CD4-positive, alpha-beta T cell treated with Interleukin-6 for 4 hours (primary cell): ENCODE measurements around the gene EFCC1.
A peak's percentile ranks its signal among the peaks of the same experiment; 100 is the strongest.

Experiments
- DNase-seq: peaks from one replicate; pipeline ENCODE4 v3.0.0-alpha.2; 2020; ENCODE audit warnings: mixed read lengths

Gene EFCC1, protein sequence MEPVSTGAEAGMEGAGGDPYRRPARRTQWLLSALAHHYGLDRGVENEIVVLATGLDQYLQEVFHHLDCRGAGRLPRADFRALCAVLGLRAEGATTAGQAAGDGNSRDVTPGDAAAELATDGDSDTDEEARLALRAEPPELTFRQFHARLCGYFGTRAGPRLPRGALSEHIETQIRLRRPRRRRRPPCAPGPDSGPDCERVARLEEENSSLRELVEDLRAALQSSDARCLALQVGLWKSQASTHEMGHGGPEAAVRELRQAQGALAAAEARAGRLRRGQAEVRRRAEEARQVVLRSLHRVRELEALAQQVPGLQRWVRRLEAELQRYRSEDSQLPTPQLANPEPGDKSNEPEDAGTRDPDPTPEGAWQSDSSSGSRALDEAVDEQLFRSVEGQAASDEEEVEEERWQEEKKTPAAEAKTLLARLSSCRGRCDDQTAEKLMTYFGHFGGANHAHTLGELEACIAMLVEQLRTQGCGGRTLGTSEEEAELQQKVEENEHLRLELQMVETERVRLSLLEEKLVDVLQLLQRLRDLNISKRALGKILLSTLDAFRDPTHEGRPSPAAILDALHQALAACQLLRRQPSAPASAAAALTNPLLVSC

DNA sequence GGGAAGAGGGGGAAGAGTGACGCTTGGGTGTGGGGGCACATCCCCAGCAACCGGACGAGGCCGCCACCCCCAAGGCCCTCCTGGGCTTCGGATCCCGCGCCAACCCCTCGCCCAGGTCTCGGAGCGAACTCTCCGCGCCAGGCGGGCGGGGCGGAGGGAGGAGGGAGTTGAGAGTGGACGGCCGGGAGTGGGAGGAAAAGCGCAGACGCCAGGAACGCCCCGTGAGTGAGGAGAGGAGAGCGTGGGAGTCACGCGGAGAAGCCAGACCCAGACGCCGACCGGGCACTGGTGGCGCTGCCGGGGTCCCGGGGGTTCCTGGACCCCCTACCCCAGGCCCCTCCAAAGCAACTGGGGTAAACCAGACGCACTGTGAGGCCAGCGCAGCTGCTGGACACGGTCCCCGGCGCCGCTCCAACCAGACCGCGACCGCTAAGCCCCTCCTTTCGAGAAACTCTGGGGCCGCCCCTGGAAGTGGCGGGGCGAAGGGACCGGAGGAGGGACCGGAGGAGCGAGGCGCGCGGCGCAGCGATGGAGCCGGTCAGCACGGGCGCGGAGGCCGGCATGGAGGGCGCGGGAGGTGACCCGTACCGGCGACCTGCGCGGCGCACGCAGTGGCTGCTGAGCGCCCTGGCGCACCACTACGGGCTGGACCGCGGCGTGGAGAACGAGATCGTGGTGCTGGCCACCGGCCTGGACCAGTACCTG is at the start of gene EFCC1:
Gene EFCC1 (plus strand): TSS at position 204 of the 705 bp plus-strand sequence. CDS start 325 bp downstream, at position 529.
- no peak for DNase-seq

DNA sequence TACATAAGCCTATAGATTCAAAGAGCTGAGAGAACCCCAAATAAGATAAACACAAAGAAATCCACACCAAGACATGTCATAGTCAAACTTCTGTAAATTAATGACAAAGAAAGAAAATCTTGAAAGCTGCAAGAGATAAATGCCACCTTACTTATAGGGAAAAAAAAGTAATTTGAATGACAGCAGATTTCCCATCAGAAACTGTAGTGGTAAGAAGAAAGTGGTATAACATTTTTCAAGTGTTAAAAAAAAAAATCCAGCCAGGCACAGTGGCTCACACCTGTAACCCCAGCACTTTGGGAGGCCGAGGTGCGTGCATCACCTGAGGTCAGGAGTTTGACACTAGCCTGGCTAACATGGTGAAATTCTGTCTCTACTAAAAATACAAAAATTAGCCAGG is 44.7 kb upstream of the EFCC1 start:
- no peak for DNase-seq

DNA sequence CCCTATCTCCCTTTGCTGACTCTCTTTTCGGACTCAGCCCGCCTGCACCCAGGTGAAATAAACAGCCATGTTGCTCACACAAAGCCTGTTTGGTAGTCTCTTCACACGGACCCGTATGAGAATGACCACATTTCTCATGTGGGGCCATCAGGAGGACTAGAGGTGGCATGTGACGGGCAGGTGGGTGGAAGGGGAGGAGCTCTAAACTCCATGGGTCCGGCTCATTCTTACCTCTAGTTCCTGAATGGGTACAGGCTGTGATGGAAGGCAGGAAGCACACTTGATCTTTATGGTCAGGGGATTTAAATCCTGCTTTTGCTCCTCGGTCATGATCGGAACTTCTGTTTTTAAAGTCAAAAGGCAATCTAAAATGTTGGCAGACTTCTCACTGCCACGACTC is 35.8 kb upstream of the EFCC1 start:
- no peak for DNase-seq

DNA sequence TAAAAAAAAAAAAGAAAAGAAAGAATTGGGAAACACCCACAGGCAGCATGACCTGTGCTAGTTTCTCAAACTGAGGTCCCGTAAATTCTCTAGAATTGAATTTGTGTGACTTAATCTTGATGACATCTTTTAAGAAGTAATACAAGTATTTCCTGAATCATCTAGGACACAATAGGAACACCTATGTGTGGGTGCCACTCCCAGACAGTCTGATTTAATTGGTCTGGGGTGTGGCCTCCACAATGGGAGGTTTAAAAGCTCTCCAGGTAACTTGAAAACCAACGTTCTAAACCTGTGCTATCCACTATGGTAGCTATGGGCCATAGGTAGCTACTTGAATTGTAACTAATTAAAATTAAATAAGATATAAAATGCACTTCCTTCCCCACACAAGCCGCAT is 35.3 kb upstream of the EFCC1 start:
- DNase-seq: no peak

DNA sequence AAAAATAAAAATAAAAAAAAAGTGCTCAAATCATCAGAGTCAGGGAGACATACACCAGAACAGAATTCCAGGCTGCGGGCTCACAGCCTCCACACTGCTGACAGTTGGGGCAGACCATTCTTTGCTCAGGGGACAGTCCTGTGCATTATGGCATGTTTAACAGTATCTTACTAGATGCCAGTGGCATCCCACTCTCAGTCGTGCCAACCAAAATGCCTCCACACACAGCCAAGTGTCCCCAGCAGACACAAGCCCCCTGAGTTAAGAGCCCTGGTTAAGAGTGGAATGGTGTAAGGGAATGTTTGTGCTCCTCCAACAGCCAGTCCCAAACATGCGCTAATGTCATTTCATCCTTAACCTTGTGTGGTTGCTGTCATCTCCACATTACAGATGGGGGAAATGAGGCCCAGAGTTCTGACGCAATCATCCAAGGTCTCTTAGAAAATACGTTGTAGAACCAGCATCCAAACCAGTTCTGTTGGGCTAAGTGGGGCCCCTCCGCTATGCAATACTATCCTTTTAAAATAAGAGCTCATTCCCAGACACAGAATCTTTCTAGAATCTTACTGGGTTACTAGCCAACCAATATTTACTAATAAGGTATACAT is 33.3 kb upstream of the EFCC1 start:
- DNase-seq: no peak

DNA sequence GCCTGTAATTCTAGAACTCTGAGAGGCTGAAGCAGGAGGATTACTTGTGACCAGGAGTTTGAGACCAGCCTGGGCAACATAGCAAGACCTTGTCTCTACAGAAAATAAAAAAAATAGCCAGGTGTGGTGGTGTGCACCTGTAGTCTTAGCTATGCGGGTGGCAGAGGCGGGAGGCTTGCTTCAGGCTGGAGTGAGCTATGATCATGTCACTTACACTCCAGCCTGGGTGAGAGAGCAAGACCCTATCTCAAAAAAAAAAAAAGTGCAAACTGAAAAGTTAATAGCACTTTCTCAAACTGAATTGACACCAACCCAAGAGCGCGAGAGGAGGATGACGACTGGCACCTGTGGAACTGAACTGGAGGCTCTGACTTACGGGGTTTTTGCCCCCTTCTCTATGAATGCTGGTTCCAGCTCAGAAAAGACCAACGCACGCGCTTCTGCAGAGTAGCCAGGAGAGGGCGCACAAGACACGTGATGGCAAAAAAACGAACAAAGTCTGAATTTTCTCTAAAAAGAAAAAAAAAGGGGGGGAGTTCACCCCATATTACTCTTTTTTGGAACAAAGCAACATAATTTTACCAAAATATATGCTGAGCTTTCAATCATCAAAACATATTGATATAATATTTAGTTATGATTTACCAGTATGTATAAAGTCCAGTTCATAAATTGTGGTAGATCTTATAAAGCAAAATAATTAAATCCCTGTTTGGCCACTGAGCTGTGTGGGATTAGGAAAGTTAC is 30.9 kb upstream of the EFCC1 start:
- peak; percentile 73 for DNase-seq

DNA sequence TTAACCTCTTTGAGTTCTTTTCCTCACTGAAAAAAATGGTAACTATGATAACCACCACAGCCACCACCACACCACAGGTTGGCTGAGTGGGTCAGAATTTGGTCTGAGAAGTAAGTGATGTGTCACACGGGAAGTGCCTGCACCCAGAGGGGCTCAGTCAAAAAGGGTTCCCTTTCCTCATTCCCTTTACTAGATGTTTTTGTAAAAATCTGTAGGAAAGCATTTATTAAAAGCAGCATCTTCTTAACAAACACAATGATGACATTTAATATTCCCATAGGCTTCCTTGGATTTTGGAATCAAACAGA is 30.4 kb upstream of the EFCC1 start:
- no peak for DNase-seq

DNA sequence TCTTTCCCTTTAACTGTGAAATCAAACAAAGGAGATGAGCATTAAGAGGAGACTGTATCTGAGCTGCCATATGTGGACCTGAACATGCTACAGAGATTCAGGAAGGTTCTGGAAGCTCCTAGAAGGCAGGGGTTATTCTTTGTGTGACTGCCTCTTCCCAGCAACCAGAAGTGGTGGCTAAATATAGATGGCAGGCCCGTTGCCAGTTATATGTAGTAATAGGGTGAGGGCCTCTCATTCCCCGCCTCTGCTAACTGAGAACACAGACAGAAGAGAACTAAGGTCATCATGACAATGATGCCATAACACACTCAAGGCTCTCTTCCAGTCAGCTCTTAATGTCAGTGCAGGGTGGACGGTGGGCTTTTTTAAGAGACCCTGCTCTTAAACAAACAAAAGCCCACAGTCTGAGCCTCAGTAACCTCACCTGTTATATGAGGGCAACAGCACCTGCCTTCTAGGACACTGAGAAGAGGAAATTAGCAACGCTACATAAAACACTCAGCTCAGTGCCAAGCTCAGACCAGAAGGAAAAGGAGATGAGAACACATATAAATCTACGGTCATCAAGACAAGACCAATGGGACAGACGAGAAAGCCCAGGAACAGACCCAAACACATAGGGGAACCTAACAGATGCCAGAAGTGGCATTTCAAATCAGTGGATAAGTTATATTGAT is 29.5 kb upstream of the EFCC1 start:
- no peak for DNase-seq

DNA sequence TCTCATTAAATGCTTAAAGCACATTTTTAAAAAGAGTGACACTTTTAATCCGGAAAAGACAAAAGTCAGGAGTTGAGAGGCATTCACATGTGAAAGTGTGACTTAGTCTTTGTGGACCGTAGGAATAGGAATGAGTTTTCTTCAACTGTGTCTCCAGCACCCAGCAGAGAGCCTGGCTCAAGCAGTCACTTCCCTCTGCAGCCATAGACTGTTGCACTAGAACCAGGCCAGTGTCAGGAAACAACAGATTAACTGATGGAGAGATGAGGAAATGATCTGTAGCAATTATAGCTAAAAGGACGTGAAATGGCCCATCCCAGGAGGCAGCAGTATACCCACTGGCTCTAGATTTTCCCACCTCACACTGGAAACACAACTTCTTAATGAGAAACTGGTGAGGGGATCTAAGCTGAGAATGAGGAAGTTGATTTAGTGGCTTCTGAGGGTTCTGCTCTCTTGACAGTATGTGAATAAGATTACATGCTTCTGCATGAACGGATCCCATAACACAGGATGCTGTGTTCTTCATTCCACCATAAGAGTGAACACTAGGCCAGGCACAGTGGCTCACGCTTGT is 27.0 kb upstream of the EFCC1 start:
- no peak for DNase-seq

DNA sequence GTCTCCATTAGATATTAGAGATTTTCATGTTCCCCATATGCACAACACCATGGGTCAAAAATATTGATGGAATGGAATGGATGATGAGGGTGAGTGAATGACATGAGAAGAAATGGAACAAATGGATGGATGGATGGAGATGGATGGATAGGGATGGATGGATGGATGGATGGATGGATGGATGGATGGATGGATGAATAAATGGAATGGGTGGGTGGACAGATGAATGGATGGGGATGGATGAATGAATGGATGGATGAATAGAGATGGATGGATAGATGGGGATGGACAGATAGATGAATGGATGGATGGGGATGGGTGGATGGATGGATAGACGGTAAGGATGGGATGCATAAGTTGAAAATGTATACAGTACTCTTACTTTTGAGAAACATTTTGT is 25.8 kb upstream of the EFCC1 start:
- no peak for DNase-seq

DNA sequence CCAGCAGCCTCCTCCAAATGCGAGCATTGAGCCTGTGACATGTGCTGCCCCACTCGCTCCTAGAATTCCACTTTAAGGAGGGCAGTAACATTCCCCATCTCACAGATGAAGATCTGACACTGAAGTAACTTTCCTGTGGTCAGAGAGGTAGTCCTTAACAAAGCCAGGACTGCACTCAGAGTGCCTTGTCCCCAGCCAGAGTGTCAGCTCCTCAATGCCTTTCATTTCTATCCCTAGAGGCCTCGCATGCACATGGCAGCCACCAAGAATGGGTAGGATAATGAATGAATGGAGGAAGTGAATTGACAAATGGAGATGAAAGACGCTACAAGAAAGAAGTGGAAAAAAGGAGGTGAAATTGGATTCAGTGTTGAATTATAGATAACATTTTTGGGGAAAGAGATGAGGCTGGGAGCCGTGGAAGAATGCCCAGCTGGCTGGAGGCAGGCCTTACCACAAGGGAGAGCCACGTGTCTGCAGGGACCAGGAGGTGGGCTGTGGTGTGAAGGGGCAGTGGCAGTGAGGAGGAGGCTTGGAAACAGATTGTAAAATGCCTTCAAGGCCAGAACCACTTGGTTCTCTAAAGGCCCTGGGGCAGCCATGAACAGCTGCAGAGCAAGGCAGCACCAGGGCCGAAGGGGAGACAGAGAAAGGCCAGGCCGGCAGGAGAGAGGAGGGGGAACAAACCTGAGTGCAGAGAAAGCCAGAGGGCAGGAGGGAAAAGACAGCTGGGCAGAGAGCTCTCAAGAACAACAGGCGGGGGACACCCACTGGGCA is 17.6 kb upstream of the EFCC1 start:
- DNase-seq: no peak

DNA sequence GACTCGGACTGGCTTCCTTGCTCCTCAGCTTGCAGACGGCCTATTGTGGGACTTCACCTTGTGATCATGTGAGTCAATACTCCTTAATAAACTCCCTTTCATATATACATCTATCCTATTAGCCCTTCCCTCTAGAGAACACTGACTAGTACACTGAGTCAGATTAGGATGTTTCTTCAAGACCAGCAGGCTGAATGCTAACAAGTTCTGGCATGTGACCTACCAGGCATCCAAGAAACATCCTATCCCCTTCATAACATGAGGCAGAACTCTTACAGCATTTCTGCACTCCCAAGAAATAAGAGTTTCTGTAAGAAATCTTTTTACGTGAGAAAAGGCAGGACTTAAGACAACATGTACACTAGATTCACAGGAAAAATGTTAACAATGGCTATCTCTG is 16.5 kb upstream of the EFCC1 start:
- no peak for DNase-seq

DNA sequence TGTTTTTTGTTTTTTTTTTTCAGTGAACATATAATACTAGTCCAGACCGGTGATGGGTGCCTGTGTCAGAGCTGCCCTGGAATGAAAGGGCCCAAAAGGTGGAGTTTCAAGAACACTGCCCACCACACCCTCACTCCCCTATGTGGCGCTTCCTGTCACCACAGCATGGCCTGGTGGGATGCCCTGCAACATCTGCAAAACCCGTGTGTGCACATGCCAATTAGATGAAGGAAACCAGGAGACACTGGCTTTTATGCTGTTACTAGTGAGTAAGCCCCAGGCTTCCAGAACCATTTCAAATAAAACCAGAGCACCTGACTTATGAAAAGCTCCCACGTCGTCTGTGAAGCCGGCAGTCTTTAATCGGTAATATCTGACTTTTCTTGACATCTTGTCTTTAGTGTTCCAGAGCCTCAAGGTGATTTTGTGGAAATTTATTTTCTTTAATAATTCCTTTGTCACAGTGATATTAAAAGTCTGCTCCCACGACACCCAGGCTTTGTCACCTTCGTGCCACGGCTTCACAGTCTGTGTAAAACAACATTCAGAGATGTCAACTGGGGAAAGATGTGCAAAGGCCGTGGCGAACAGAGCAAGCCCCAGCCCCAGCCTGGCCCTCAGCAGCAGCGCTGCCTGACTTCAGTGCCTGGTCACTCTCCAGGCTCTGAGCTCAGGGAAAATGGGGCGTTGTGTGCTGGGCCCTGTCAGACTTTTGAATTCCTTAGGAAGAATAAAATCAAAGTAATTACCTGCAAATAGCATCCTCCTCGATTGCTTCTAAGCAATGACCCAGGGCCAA is 13.6 kb upstream of the EFCC1 start:
- no peak for DNase-seq

DNA sequence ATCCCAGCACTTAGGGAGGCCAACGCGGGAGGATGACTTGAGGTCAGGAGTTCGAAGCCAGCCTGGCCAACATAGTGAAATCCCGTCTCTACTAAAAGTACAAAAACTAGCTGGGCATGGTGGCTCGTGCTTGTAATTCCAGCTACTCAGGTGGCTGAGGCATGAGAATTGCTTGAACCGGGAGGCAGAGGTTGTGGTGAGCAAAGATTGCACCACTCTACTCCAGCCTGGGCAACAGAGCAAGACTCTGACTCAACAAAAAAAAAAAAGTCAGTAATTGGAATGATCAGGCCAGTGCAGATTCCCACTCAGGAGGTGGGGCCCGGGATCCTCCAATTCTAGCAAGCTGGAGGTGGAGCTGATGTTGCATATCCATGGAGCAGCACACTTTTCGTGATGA is 12.8 kb upstream of the EFCC1 start:
- DNase-seq: no peak

DNA sequence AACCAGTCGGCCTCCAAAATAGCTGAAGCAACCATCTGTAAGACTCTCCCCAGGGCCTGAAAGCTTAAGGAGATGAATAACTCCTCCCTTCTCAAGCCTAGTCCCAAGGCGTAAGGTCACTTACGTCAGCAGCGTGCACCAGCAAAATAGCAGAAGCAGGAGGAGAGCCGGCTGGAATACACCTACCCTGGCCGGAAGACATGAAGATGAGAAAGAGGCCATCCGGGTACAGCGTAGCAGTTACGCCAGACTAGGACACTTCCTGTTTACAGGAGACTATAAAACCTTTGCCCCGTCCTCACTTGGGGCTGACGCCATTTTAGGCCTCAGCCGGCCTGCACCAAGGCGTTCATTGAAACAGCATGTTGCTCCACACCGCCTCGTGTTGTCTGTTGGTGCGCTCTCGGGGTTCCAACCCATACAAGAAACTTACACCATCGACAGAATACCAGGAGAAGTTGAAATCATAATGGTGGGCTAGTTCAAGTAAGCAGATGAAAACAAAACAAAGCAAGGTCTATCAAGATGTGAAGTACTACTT is 9.7 kb upstream of the EFCC1 start:
- DNase-seq: no peak

DNA sequence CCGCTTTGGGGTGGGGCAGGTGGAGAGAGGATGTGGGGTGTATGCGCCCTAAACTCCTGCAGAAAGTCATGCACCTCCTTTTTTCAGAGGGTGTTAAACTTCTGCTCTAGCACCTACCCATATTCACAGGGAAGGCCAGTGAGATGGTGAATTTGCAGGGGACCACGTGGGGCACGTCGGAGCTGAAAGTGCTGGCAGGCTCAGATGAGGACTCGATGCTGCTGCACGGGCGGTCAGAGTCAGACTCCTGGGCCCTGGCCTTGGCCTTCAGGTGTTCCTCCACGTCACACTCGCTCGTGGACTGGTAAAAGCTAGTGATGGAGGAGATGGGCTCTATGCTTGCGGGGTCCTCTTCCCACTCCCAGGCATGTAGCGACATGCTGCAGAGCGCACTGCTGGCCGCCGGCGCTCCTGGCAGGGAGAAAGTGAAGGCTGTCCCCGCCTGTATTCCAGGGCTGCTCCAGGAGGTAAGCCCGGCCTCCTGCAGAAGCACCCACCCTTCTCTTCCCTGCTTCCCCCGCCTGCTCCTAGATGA is 8.1 kb upstream of the EFCC1 start:
- DNase-seq: no peak

DNA sequence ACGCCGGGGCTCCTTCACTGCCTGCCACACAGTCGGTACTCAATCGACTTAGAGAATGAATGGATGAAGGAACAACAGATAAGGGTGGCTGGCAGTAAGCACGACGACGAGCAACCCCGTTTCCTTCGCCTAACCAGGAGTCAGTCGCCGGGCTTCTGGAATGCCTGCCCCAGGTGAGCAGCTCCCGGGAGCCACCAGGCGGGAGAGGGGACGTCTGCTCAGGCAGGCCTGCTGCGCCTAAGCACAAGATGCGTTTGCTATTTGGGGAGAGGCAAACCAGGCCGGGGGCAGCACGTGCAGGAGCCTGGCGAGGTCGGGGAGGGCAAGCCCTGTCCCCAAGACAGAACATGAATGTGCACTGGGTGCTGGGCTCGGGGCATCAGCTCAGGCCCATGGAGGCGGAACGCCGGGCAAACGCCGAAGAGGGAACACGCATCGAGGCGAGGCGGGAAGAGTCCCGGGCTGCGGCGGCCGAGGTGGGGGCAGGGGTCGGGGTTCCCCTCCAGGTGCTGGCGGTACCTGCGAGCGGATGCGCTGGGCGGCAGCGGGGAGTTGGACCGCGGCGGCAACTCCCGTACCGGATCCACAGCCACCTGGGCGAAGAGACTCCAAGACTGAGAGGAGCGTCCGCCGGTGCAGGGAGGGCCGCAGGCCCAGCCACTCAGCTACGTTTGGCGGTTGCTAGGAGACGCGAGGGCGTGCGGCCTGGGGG is 7.5 kb upstream of the EFCC1 start, which contains the start of gene CFAP92:
Gene CFAP92 (minus strand): TSS at position 616 of the 712 bp plus-strand sequence. CDS start 772 bp downstream, outside the sequence.
- DNase-seq: peak; percentile 95

DNA sequence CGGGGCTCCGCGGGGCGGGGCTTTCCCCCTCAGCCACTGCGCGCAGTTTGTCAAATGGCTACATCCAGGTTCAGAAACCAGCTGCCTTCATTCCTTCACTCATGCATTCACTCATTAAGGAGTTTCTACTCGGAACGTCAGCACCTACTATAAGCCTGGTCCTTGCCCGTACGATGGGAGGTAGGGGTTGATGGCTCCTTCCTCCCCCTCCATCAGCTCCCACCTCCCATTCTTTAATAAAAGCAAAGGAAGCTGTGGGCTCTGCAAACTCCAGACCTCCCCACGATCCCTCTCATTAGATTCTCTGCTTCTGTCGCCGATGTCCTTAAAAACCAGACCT is 7.0 kb upstream of the EFCC1 start:
- DNase-seq: no peak
